Neural cell (in vitro differentiated cells): Measurements from ENCODE around the gene DHX58. TPM values are rescaled to one million over a fixed set of nuclear protein-coding genes. Genes with fewer than 3 reads are reported as not detected.

ENCODE experiments used
- H2AFZ ChIP-seq: fragments of 200-600, 300-800 bp; sonication (generic), shearing (Covaris generic); 2 replicates; pipeline ENCODE4 v1.6.0; 2014; ENCODE audit warnings: low read depth, mild to moderate bottlenecking, antibody characterized with exemption, low read length, moderate library complexity
- H3F3A ChIP-seq: fragments of 200-600 bp; shearing (Covaris generic); 2 replicates; pipeline ENCODE4 v1.6.1; 2016; ENCODE audit warnings: mild to moderate bottlenecking, moderate library complexity, mixed read lengths, antibody characterized with exemption, low read length; ENCODE audit not compliant: insufficient read depth, poor library complexity, severe bottlenecking
- H3K27ac ChIP-seq: fragments of 200-600, 300-800 bp; sonication (generic), shearing (Covaris generic); 2 replicates; pipeline ENCODE4 v1.5.1; 2014; ENCODE audit warnings: mild to moderate bottlenecking, low read length, moderate library complexity
- H3K27me3 ChIP-seq: fragments of 300-800, 200-600 bp; sonication (generic), shearing (Covaris generic); 2 replicates; pipeline ENCODE4 v1.6.0; 2014; ENCODE audit warnings: mild to moderate bottlenecking, low read depth, low read length, moderate library complexity; ENCODE audit not compliant: insufficient read depth
- H3K36me3 ChIP-seq: fragments of 300-800, 200-600 bp; sonication (generic), shearing (Covaris generic); 2 replicates; pipeline ENCODE4 v1.5.1; 2014; ENCODE audit warnings: mild to moderate bottlenecking, antibody characterized with exemption, low read length, moderate library complexity; ENCODE audit not compliant: insufficient read depth
- H3K4me2 ChIP-seq: fragments of 300-800, 200-600 bp; sonication (generic), shearing (Covaris generic); 2 replicates; pipeline ENCODE4 v1.6.0; 2014; ENCODE audit warnings: mild to moderate bottlenecking, low read length
- H3K4me3 ChIP-seq: fragments of 300-800, 200-600 bp; sonication (generic), shearing (Covaris generic); 2 replicates; pipeline ENCODE4 v1.5.1; 2014; ENCODE audit warnings: mild to moderate bottlenecking, low read length, moderate library complexity
- H3K79me2 ChIP-seq: fragments of 200-600 bp; shearing (Covaris generic); replicated peaks from 2 replicates; pipeline ENCODE4 v1.6.0; 2014; ENCODE audit warnings: mild to moderate bottlenecking, low read length, moderate library complexity; ENCODE audit not compliant: insufficient read depth
- H3K9ac ChIP-seq: fragments of 300-800, 200-600 bp; sonication (generic), shearing (Covaris generic); 2 replicates; pipeline ENCODE4 v1.6.1; 2016; ENCODE audit warnings: mild to moderate bottlenecking, low read length, mixed read lengths
- H3K9me2 ChIP-seq: fragments of 200-600 bp; shearing (Covaris generic); 2 replicates; pipeline ENCODE4 v1.6.1; 2016; ENCODE audit warnings: mild to moderate bottlenecking, low read length, mixed read lengths; ENCODE audit not compliant: insufficient read depth
- H3K9me3 ChIP-seq: fragments of 200-600, 300-800 bp; sonication (generic), shearing (Covaris generic); 2 replicates; pipeline ENCODE4 v1.6.1; 2016; ENCODE audit warnings: mild to moderate bottlenecking, mixed run types, low read length, moderate library complexity, mixed read lengths
- H4K20me1 ChIP-seq: fragments of 200-600 bp; shearing (Covaris generic); 2 replicates; pipeline ENCODE4 v1.6.1; 2016; ENCODE audit warnings: mild to moderate bottlenecking, mixed run types; ENCODE audit not compliant: insufficient read depth
- EP300 ChIP-seq: fragments of 450-650 bp; conservative IDR thresholded peaks from 2 replicates; pipeline ENCODE4 v1.6.1; 2014; ENCODE audit warnings: antibody characterized with exemption, mild to moderate bottlenecking, moderate library complexity; ENCODE audit not compliant: poor library complexity, severe bottlenecking
- EZH2 ChIP-seq: fragments of 200-600, 300-800 bp; shearing (Covaris generic), sonication (generic); IDR thresholded peaks from 2 replicates; pipeline ENCODE4 v1.6.1; 2014; ENCODE audit warnings: antibody characterized with exemption, low read length, borderline replicate concordance, mild to moderate bottlenecking; ENCODE audit not compliant: insufficient read depth, poor library complexity, severe bottlenecking
- MXI1 ChIP-seq: fragments of 450-650 bp; conservative IDR thresholded peaks from 2 replicates; pipeline ENCODE4 v1.6.1; 2014; ENCODE audit warnings: antibody characterized with exemption, mild to moderate bottlenecking; ENCODE audit not compliant: poor library complexity, severe bottlenecking
- POLR2AphosphoS5 ChIP-seq: IDR thresholded peaks from 2 replicates; pipeline ENCODE4 v1.6.1; 2012
- RAD21 ChIP-seq: fragments of 450-650 bp; conservative IDR thresholded peaks from 2 replicates; pipeline ENCODE4 v1.6.1; 2014; ENCODE audit warnings: antibody characterized with exemption, mild to moderate bottlenecking, moderate library complexity
- SMC3 ChIP-seq: fragments of 450-650 bp; conservative IDR thresholded peaks from 2 replicates; pipeline ENCODE4 v1.6.1; 2014; ENCODE audit warnings: antibody characterized with exemption, mild to moderate bottlenecking, moderate library complexity; ENCODE audit not compliant: poor library complexity
- TAF1 ChIP-seq: IDR thresholded peaks from 2 replicates; pipeline ENCODE4 v1.6.1; 2012; ENCODE audit warnings: low read depth
- polyA plus RNA-seq: library from polyadenylated mRNA; depleted of rRNA; stranded (reverse); fragments of >200 nt; gene quantifications from 2 replicates; pipeline ENCODE4 v1.2.3, GENCODE V29; 2014
- TF ChIP-seq, protein P1 (sequence below): fragments of 450-650 bp; IDR thresholded peaks from 2 replicates; pipeline ENCODE4 v1.5.1; 2014; ENCODE audit warnings: antibody characterized with exemption, mild to moderate bottlenecking, moderate library complexity; ENCODE audit not compliant: poor library complexity, severe bottlenecking
- TF ChIP-seq, protein P2 (sequence below): IDR thresholded peaks from 2 replicates; pipeline ENCODE4 v1.6.1; 2012; ENCODE audit warnings: borderline replicate concordance

The DHX58 gene
- polyA plus RNA-seq, 1 donor from 2014 or later: 0.87 TPM

DNA sequence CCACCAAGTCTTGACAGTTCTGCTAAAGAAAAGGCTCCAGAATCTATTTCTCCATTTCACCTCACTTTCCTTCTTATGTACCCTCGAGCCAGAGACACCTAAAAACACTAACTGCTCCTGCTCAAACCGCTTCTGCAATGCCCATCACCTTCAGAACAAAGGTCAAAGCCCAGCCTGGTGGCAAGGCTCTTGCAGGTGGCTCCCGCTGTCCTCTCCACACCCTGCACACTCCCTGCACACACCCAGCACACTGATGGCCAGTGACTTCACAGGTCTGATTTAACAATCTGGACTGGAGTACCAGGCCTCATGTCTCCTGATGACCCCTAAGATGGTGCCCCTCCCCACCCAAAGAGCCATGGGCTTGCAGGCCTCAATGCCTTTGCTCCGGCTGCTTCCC, 52.3 kb downstream of the DHX58 start:
- TF ChIP-seq RAD21 (no peak), EP300 (no peak), MXI1 (no peak)
- TF ChIP-seq, protein P1, sequence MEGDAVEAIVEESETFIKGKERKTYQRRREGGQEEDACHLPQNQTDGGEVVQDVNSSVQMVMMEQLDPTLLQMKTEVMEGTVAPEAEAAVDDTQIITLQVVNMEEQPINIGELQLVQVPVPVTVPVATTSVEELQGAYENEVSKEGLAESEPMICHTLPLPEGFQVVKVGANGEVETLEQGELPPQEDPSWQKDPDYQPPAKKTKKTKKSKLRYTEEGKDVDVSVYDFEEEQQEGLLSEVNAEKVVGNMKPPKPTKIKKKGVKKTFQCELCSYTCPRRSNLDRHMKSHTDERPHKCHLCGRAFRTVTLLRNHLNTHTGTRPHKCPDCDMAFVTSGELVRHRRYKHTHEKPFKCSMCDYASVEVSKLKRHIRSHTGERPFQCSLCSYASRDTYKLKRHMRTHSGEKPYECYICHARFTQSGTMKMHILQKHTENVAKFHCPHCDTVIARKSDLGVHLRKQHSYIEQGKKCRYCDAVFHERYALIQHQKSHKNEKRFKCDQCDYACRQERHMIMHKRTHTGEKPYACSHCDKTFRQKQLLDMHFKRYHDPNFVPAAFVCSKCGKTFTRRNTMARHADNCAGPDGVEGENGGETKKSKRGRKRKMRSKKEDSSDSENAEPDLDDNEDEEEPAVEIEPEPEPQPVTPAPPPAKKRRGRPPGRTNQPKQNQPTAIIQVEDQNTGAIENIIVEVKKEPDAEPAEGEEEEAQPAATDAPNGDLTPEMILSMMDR: no peak
- no peak overlapping the region for H3K27ac ChIP-seq
- H3K9ac ChIP-seq: no peak overlapping the region
- no peaks in the 10 kb centered on the region for H3K79me2 ChIP-seq
- H3K27me3 ChIP-seq: no peaks in the 10 kb centered on the region
- no peak overlapping the region for H3K4me3 ChIP-seq
- H3K36me3 ChIP-seq: no peaks in the 10 kb centered on the region
- no peaks in the 10 kb centered on the region for H4K20me1 ChIP-seq
- no peaks in the 10 kb centered on the region for H3F3A ChIP-seq
- H3K9me3 ChIP-seq: no peaks in the 10 kb centered on the region
- H3K9me2 ChIP-seq: no peaks in the 10 kb centered on the region
- no peak overlapping the region for H3K4me2 ChIP-seq
- H2AFZ ChIP-seq: no peak overlapping the region

DNA sequence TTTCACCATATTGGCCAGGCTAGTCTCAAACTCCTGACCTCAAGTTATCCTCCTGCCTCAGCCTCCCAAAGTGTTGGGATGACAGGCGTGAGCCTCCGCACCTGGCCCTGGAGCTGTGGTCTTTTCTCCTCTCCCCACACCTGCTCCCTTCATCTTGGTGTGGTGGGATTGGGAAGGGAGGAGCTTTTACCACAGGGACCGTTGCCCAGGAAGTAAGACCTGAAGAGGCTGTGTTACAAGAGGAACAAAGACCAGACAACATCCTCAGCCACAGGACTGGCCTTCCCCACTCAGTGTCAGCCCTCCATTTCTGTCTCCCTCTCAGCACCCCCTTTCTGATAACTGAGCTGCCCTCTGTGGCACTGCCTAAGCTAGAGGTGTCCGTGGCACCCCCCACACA, 52.7 kb downstream of the DHX58 start:
- Histone ChIP-seq H3K27me3 (no peaks in the 10 kb centered on the region), H3K4me2 (no peak overlapping the region), H3K4me3 (no peak overlapping the region), H3K27ac (no peak overlapping the region), H3K9ac (no peak overlapping the region), H3K9me3 (no peaks in the 10 kb centered on the region), H3K9me2 (no peaks in the 10 kb centered on the region), H3K79me2 (no peaks in the 10 kb centered on the region), H3K36me3 (no peaks in the 10 kb centered on the region), H4K20me1 (no peaks in the 10 kb centered on the region), H2AFZ (no peak overlapping the region), H3F3A (no peaks in the 10 kb centered on the region)
- TF ChIP-seq, protein P1: no peak
- no peak for TF ChIP-seq MXI1
- TF ChIP-seq EZH2: no peak
- TF ChIP-seq RAD21: no peak
- TF ChIP-seq SMC3: no peak
- TF ChIP-seq, protein P2, sequence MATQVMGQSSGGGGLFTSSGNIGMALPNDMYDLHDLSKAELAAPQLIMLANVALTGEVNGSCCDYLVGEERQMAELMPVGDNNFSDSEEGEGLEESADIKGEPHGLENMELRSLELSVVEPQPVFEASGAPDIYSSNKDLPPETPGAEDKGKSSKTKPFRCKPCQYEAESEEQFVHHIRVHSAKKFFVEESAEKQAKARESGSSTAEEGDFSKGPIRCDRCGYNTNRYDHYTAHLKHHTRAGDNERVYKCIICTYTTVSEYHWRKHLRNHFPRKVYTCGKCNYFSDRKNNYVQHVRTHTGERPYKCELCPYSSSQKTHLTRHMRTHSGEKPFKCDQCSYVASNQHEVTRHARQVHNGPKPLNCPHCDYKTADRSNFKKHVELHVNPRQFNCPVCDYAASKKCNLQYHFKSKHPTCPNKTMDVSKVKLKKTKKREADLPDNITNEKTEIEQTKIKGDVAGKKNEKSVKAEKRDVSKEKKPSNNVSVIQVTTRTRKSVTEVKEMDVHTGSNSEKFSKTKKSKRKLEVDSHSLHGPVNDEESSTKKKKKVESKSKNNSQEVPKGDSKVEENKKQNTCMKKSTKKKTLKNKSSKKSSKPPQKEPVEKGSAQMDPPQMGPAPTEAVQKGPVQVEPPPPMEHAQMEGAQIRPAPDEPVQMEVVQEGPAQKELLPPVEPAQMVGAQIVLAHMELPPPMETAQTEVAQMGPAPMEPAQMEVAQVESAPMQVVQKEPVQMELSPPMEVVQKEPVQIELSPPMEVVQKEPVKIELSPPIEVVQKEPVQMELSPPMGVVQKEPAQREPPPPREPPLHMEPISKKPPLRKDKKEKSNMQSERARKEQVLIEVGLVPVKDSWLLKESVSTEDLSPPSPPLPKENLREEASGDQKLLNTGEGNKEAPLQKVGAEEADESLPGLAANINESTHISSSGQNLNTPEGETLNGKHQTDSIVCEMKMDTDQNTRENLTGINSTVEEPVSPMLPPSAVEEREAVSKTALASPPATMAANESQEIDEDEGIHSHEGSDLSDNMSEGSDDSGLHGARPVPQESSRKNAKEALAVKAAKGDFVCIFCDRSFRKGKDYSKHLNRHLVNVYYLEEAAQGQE: no peak
- TF ChIP-seq EP300: no peak
- no peak for TF ChIP-seq POLR2AphosphoS5
- no peak for TF ChIP-seq TAF1
